Mucosa of stomach (tissue), 1 donor: Measurements from ENCODE around the gene LMF1.
"Not testable (repeated sequence)": the region's sequence is repeated elsewhere in the genome, so short reads cannot be mapped to it uniquely, and the experiment has no call there.

Experiments used
- H3K27me3 ChIP-seq: one replicate; pipeline ENCODE4 v1.7.0; 2013; ENCODE audit warnings: mild to moderate bottlenecking, low read length; ENCODE audit not compliant: control insufficient read depth, insufficient read depth
- H3K36me3 ChIP-seq: one replicate; pipeline ENCODE4 v1.7.0; 2013; ENCODE audit warnings: low read length; ENCODE audit not compliant: control insufficient read depth, insufficient read depth
- H3K4me1 ChIP-seq: one replicate; pipeline ENCODE4 v1.7.0; 2013; ENCODE audit warnings: mild to moderate bottlenecking, low read length; ENCODE audit not compliant: control insufficient read depth, insufficient read depth
- H3K4me3 ChIP-seq: one replicate; pipeline ENCODE4 v1.7.0; 2013; ENCODE audit warnings: low read length
- H3K9ac ChIP-seq: one replicate; pipeline ENCODE4 v1.7.0; 2013; ENCODE audit warnings: mild to moderate bottlenecking, low read length, moderate library complexity
- H3K9me3 ChIP-seq: one replicate; pipeline ENCODE4 v1.7.0; 2013; ENCODE audit warnings: mild to moderate bottlenecking, low read length, moderate library complexity; ENCODE audit not compliant: control insufficient read depth
- donor health status: Pancreatic carcinoma.

LMF1 gene

DNA sequence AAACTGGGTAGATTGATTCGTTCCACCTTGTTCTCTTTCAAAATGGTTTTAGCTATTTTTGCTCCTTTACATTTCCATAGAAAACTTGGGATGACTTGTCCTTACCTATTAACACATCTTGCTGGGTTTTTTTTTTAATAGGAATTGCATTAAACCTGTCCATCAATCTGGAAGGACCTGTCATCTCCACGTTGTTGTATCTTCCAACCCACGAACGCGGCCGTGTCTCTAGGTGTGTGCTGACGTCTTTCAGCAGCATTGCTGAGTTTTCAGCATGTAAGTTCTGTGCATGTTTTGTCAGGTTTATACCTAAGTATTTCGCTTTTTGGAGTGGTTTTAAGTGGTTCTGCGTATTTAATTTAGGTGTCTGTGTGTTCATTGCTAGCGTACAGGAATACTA, 109.9 kb downstream of the LMF1 start:
- H3K9me3 ChIP-seq = no peaks in the 10 kb centered on the region

GRCh38 chr16:858971-859370, 111.8 kb downstream of the LMF1 start:
- H3K36me3 ChIP-seq, H3K27me3 ChIP-seq, H3K9me3 ChIP-seq, H3K9ac ChIP-seq, H3K4me1 ChIP-seq, H3K4me3 ChIP-seq: not testable (repeated sequence)

More for the DNA sequence above, 109.9 kb downstream of the LMF1 start:
- Histone ChIP-seq H3K36me3 (no peaks in the 10 kb centered on the region), H3K4me3 (no peak overlapping the region), H3K27me3 (no peaks in the 10 kb centered on the region), H3K4me1 (no peaks in the 10 kb centered on the region), H3K9ac (no peak overlapping the region)

DNA sequence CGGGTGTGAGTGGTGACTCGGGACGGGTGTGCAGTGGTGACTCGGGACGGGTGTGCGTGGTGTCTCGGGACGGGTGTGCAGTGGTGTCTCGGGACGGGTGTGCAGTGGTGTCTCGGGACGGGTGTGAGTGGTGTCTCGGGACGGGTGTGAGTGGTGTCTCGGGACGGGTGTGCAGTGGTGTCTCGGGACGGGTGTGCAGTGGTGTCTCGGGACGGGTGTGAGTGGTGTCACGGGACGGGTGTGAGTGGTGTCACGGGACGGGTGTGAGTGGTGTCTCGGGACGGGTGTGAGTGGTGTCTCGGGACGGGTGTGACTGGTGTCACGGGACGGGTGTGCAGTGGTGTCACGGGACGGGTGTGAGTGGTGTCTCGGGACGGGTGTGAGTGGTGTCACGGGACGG, 112.3 kb downstream of the LMF1 start:
- not testable (repeated sequence) for H3K4me3 ChIP-seq, H3K27me3 ChIP-seq

GRCh38 chr16:856811-857210, 114.0 kb downstream of the LMF1 start:
- no peak overlapping the region for H3K4me3 ChIP-seq
- no peaks in the 10 kb centered on the region for H3K27me3 ChIP-seq
- H3K9ac ChIP-seq = no peak overlapping the region
- H3K36me3 ChIP-seq = no peaks in the 10 kb centered on the region
- H3K4me1 ChIP-seq = no peaks in the 10 kb centered on the region
- no peaks in the 10 kb centered on the region for H3K9me3 ChIP-seq

More for the DNA sequence above, 112.3 kb downstream of the LMF1 start:
- H3K4me1 ChIP-seq, H3K9me3 ChIP-seq, H3K9ac ChIP-seq, H3K36me3 ChIP-seq: not testable (repeated sequence)

- Histone ChIP-seq H3K9me3 (no peaks in the 10 kb centered on the region), H3K36me3 (no peaks in the 10 kb centered on the region), H3K4me1 (no peaks in the 10 kb centered on the region), H3K27me3 (no peaks in the 10 kb centered on the region), H3K4me3 (no peak overlapping the region), H3K9ac (no peak overlapping the region)
Measured at GRCh38 chr16:856101-856500, 114.7 kb downstream of the LMF1 start.

- no peaks in the 10 kb centered on the region for H3K4me1 ChIP-seq
- no peaks in the 10 kb centered on the region for H3K36me3 ChIP-seq
- no peaks in the 10 kb centered on the region for H3K27me3 ChIP-seq
- no peak overlapping the region for H3K4me3 ChIP-seq
- no peak overlapping the region for H3K9ac ChIP-seq
- peaks cover under 1% of the 10 kb centered on the region for H3K9me3 ChIP-seq
Measured at GRCh38 chr16:855471-855870, 115.3 kb downstream of the LMF1 start.

- no peak overlapping the region for H3K4me3 ChIP-seq
- H3K4me1 ChIP-seq = no peaks in the 10 kb centered on the region
- no peaks in the 10 kb centered on the region for H3K27me3 ChIP-seq
- H3K9me3 ChIP-seq = peaks cover 6% of the 10 kb centered on the region
- no peaks in the 10 kb centered on the region for H3K36me3 ChIP-seq
- no peak overlapping the region for H3K9ac ChIP-seq
Measured at GRCh38 chr16:854808-855410, 115.9 kb downstream of the LMF1 start.

GRCh38 chr16:853981-854807, 116.6 kb downstream of the LMF1 start:
- Histone ChIP-seq H3K9me3 (peaks cover 7% of the 10 kb centered on the region), H3K4me1 (no peaks in the 10 kb centered on the region), H3K27me3 (no peaks in the 10 kb centered on the region), H3K4me3 (no peak overlapping the region), H3K36me3 (no peaks in the 10 kb centered on the region), H3K9ac (no peak overlapping the region)

- Histone ChIP-seq H3K4me3 (no peak overlapping the region), H3K9me3 (peaks cover 7% of the 10 kb centered on the region), H3K9ac (no peak overlapping the region), H3K27me3 (no peaks in the 10 kb centered on the region), H3K36me3 (no peaks in the 10 kb centered on the region), H3K4me1 (no peaks in the 10 kb centered on the region)
Measured at GRCh38 chr16:853306-853705, 117.5 kb downstream of the LMF1 start.

DNA sequence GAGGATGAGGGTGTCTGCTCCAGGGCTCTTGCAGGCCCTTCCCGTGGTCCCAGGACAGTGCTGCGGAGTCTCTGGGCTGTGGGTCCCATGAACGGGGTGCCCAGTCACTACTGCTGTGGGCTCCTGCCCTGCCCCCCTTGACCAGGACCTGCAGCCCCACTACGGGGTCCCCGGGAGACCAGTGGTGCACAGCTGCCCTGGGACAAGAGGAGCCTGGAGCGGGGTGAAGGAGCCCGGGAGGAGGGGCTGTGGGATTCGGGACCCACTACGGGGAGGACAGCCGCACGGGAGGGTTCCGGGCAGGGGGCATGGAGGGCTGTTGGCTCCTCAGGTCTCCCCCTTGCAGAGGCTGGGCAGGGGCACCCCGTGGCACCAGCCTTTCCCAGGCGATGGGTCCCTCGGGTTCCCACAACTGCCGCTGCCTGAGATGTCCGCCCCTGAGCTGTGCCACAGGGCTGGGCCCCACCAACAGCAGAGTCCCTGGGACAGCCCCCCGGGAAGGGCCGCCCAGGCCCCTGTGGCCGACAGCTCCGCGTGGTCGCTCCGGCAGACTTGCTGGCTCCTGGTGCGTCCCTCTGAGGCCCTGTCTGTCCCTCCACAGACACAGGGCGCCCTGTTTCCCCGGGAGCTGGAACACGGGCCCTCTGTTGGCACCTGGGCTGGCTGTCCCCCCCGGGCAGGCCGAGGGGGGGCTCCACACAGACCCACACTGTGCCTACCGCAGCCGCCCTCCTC, 118.2 kb downstream of the LMF1 start:
- Histone ChIP-seq H3K9ac (no peak overlapping the region), H3K9me3 (peaks cover 7% of the 10 kb centered on the region), H3K27me3 (no peaks in the 10 kb centered on the region), H3K4me3 (no peak overlapping the region), H3K36me3 (no peaks in the 10 kb centered on the region), H3K4me1 (no peaks in the 10 kb centered on the region)

- Histone ChIP-seq H3K9ac (no peak overlapping the region), H3K9me3 (peaks cover 7% of the 10 kb centered on the region)
Measured at GRCh38 chr16:851871-852270, 118.9 kb downstream of the LMF1 start.

GRCh38 chr16:851209-851810, 119.5 kb downstream of the LMF1 start:
- Histone ChIP-seq H3K4me3 (no peak overlapping the region), H3K27me3 (no peaks in the 10 kb centered on the region), H3K9me3 (peaks cover 7% of the 10 kb centered on the region), H3K9ac (no peak overlapping the region), H3K4me1 (no peaks in the 10 kb centered on the region), H3K36me3 (no peaks in the 10 kb centered on the region)

More at GRCh38 chr16:851871-852270, 118.9 kb downstream of the LMF1 start:
- Histone ChIP-seq H3K4me1 (no peaks in the 10 kb centered on the region), H3K36me3 (no peaks in the 10 kb centered on the region), H3K27me3 (no peaks in the 10 kb centered on the region), H3K4me3 (no peak overlapping the region)
